ENCODE measurements around the gene SYNPO2.
"Not testable (repeated sequence)": the region's sequence is repeated elsewhere in the genome, so short reads cannot be mapped to it uniquely, and the experiment has no call there.

Gene SYNPO2

GRCh38 chr4:119035951-119036737 lies 147.5 kb downstream of the SYNPO2 start:
- no peak for DNase-seq (ENCODE audit: low read depth)

DNA sequence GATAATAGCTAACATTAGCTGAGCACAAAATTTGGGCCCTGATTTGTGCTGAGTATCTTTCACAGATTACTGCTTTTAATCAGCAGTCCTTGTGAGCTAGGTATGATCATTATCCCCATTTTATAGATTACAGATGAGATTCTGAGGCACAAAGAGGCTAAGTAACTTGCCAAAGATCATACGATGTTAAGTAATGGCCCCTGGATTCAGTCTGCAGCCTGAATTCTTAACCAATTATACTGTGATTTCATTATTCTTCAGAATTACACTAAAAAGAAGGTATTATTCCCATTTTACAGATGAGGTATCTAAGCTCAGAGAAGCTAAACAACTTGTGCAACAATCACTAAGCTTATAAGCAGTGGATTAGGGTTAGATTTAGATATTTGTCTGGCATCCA lies 149.1 kb downstream of the SYNPO2 start:
- DNase-seq (ENCODE audit: low read depth) = no peak

GRCh38 chr4:119038116-119038841 lies 149.6 kb downstream of the SYNPO2 start:
- no peak for DNase-seq (ENCODE audit: low read depth)

GRCh38 chr4:119039160-119039559 lies 150.5 kb downstream of the SYNPO2 start:
- DNase-seq (ENCODE audit: low read depth) = no peak

GRCh38 chr4:119039779-119040178 lies 151.1 kb downstream of the SYNPO2 start:
- no peak for DNase-seq (ENCODE audit: low read depth)

DNA sequence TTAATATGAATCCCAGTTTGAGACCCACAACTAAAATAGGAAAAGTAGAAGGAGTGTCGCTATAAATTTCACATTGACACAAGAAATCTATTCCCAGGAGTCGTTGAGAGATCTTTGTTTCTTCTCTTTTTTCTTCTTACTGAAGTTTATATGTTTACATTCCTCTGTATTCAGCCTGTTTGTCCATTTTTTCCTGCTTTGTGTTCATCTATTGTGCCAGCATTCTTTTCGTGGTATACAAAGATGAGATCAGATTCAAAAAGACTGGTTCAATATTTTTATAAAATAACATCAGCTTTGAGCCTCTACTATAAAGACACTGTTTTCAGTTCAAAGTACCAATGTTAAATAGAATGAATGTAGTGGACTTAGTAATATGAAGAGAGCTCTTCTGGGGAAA lies 151.6 kb downstream of the SYNPO2 start:
- DNase-seq (ENCODE audit: low read depth) = no peak

DNA sequence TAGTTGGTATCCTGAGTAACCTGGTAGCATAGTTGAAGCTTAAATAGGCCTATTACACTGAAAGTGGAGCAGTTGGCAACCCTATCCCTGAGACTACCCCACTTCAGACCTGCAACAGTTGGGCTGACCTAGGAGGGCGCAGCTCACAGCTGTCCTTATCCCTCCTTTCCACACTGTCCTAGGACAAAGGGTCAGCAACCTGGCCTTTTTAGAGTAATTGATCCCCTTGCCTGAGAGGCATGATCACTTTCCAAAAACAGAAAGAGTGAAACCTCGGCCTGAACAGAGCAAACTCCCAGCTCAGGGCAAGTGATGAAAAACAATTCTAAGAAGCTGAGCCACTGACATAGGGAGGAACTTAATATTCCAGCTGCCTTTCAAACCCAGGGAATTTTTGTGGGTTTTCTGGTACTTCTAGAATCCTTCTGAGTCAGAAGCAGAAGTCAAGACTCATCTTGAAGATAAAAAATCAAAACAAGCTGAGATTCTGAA lies 152.1 kb downstream of the SYNPO2 start:
- no peak for DNase-seq (ENCODE audit: low read depth)

DNA sequence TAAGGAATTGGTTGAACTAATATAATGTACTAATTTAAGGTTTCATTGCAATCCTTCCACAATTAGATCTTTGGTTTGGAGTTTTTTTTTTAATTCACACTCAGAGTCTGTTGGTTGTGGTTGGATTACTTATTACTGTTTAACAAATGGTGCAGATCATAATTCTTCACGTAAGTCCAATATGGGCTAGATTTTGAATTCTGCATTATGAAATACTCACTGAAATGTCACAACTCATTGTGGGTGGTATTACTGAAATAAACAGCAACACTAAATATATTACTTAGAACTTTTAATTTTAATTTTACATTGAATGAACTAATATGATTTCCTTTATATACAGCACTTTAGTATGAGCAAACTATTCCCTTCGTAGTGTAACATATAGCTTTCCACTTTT lies 152.7 kb downstream of the SYNPO2 start:
- DNase-seq (ENCODE audit: low read depth) = no peak

DNA sequence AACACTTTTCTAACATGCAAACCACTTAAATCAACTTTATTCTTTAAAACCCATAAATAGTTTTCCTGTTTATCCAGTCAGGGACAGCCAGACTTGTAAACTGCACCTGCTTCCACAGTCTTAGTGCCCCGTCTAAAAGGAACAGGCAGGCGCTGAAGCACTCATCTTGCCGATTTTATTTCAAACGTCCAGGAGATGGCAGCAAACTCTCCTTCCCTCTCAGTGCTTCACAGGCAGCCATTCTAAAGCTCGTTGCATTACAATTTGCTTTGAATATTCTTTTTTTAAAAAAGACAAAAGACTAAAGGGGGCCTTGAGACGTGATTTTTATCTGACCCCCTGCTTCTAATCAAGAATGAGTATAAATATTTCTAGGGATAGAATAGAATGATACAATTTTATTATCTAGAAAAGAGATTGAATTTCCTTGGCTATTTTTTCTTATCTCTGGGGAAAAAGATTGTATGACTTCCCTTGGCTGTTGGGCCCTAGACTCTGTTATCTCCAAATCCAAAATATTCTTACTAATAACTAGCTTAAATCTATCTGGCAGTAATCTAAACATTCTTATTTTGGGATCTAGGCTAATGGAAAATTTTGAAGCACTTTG lies 153.4 kb downstream of the SYNPO2 start:
- DNase-seq (ENCODE audit: low read depth) = no peak

DNA sequence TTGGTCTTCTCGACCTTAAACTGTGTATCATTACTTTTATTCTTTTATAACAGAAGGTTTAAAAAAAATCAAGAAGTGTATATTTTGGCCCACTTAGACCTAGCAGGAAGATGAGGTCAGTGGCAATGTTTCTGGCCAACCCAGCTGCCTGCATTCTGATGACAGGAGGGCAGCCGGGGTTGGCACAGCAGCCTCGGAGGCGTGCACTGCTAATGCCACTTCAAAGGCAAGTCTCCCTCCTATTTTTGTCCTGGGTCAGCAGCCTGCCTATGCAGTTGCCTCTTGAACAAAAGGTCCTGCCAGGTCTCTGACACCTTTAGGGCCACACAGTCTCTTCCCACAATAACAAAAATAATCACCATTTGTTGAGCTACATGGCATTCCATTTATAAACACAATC lies 157.6 kb downstream of the SYNPO2 start:
- no peak for DNase-seq (ENCODE audit: low read depth)

GRCh38 chr4:119047059-119047458 lies 158.4 kb downstream of the SYNPO2 start:
- DNase-seq (ENCODE audit: low read depth) = not testable (repeated sequence)

DNA sequence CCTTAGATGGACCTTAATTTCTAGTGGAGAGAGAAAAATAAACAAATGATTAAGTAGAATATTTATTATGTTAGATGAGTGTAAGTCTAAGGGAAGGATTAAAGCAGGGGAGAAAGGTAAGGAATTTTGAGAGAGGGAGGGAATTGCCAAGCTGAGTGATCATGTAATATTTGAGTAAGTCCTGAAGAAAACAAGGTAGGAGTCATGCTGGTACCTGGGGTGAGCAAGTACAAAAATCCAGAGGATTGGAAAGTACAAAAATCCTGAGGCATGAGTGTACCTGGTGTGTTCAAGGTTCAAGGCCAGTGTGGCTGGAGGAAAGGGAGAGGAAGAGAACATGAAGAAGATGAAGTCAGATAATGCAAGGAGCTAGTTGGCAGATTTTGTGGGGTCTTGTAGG lies 159.8 kb downstream of the SYNPO2 start:
- no peak for DNase-seq (ENCODE audit: low read depth)

DNA sequence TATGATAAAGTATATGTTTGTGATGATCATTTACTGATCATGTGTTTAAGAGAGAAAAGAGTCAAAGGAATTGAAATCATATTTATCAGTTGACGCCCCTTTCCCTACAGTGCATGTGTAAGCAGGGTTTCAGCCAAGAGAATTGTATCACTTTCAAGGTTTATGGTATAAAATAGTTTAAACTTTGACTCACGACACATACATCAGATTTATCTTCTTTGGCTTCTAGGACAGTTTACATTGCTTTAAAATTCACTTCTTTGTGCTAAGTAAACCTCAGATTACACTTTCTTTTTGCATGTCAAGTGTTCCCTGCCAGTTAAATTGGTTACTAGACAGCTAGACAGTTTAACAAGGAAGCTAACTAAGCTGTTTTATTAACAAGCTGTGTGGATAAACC lies 160.7 kb downstream of the SYNPO2 start:
- no peak for DNase-seq (ENCODE audit: low read depth)

DNA sequence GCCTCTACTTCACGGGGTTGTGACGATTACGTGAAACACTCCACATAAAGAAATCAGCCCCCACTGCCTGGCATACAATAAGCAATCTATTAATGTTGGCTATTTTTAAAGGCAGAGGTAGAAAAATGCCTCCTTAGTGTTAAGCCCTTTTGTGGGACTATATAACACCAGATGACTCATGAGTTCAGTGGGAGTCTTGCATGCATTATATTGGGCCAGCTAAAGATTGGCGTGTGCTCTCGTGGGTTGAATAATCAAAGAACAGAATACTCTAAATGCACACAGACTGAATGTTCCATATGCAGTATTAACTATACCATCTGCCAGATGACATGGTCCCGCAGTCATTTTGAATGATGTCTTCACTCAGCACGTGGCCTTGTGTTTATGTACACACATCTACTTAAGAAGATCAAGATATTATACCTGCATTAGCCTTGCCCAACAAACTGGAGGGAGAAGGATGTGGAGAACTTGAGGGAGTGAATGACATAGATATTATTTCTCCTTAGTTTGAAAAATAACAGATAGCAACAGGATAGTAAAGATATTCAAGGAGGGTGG lies 162.0 kb downstream of the SYNPO2 start:
- DNase-seq (ENCODE audit: low read depth) = no peak

DNA sequence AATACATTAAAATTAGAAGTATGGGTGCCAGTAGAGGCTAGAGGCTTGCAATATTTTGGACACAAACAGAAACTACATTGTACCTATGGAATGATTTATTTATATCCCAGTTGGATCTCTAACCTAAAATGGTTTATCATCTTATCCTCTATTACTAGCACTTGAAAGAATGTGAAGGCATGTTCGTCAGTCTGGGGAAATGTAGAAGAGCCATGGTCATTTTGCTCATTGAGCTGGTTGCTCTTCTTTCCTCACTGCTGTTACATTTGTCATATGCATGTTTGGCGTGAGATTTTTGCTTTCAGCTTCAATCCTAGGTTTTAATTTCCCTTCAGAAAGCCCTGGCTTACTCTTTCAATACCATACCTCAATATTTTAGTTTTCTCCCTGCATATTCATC lies 164.6 kb downstream of the SYNPO2 start:
- no peak for DNase-seq (ENCODE audit: low read depth)

DNA sequence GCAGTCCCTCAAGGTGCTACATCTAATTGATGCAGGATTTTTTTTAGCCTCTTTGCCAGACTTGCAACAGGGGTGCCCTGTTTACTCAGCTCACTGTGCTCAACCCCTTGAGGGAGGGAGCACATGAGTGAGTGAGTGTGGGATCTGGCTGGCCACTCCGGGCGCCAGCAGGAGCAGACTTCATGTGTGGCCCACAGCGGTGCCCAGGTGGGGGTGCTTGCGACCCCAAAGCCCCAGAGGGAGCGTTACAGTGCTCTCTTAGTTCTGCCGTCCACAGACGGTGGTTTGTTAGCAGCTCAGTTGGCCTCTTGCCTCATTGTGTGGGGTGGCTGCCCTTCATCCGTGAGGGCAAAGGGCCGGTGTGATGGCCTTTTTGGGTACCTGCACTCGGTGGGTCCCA lies 165.3 kb downstream of the SYNPO2 start:
- no peak for DNase-seq (ENCODE audit: low read depth)

- DNase-seq (ENCODE audit: low read depth) = no peak
Measured at GRCh38 chr4:119057417-119057816, 168.8 kb downstream of the SYNPO2 start.

DNA sequence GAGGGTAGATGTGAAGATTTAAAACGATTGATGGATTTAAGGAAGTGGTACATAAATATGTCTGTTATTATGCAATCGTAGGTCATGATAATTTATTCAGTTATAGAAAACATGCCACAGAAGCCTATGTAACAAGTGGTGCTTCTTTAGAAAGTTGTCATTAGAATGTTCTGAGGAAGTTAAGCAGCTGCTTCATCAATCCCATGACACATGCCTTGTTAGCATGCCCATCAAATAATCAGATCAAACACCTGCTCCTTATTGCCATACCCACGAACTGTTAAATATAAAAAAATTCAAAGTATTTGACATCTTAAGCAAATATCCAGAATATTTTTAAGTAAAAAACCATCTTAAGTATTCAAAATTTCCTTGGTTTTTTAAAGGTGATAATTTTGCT lies 170.6 kb downstream of the SYNPO2 start:
- DNase-seq (ENCODE audit: low read depth) = no peak

GRCh38 chr4:119067125-119067524 lies 178.5 kb downstream of the SYNPO2 start:
- not testable (repeated sequence) for DNase-seq (ENCODE audit: low read depth)

- not testable (repeated sequence) for DNase-seq (ENCODE audit: low read depth)
Measured at GRCh38 chr4:119067670-119068360, 179.2 kb downstream of the SYNPO2 start.

DNA sequence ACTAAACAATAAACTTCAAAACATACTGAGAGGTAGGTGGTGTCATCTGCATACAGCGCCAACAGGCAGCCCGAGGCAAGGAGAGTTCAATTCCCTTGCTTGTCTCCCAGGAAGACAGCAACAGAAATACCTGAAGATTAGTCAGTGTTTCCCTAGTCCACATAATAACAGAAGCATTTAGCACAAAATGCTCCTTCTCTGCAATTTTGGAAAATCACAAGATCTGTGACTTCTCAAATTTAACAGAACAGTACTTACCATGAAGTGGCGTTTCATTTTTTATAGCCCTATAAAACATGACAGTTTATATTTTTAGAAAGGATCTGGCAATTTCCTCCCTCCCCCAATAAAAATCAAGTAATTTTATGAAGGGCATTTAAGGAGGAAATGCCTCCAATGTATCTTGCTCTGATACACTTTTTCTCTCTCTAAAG lies 179.9 kb downstream of the SYNPO2 start:
- peak; percentile 16 for DNase-seq (ENCODE audit: low read depth)

DNA sequence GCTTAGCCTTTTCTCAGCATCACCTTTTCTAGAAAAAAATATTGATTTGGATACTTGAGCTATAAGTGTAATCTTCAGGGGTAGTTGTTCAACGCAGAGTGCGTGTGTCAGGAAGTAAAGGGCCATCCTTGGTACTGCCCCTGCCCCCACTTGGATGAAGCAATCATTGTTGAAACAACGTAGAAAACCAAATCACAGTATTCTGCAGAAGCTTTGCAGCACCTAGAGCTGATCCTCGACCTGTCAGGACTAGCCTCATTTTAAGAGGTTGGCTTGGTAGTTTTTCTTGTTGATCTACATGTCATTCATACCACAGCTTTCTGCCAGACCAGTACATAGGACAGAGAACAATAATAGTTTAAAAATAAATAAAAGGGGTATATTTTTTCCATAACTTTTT lies 181.6 kb downstream of the SYNPO2 start:
- DNase-seq (ENCODE audit: low read depth) = no peak

Measured in GM04504 (cell line).